AG08395 (cell line): ENCODE results near the gene GALNT14.

Source experiments
- DNase-seq: peaks from one replicate; pipeline ENCODE4 v3.0.0; 2012; ENCODE audit warnings: mixed read lengths, low spot score

The GALNT14 gene

GRCh38 chr2:31087491-31087890, 50.7 kb downstream of the GALNT14 start:
- DNase-seq, result no peak

GRCh38 chr2:31086590-31086989, 51.6 kb downstream of the GALNT14 start:
- no peak for DNase-seq

GRCh38 chr2:31083234-31083993, 54.8 kb downstream of the GALNT14 start:
- no peak for DNase-seq

- DNase-seq, result no peak
These were observed 56.2 kb downstream of the GALNT14 start for GRCh38 chr2:31082002-31082401.

GRCh38 chr2:31081492-31081891, 56.7 kb downstream of the GALNT14 start:
- DNase-seq, result no peak

- no peak for DNase-seq
These were observed 57.9 kb downstream of the GALNT14 start for GRCh38 chr2:31080361-31080760.

- no peak for DNase-seq
These were observed 58.6 kb downstream of the GALNT14 start for GRCh38 chr2:31079665-31080064.

- peak; percentile 7 for DNase-seq
These were observed 59.6 kb downstream of the GALNT14 start for GRCh38 chr2:31078579-31079105.

- no peak for DNase-seq
These were observed 60.2 kb downstream of the GALNT14 start for GRCh38 chr2:31078011-31078410.

- DNase-seq, result peak; percentile 7
These were observed 62.2 kb downstream of the GALNT14 start for GRCh38 chr2:31075941-31076590.

GRCh38 chr2:31075431-31075830, 62.8 kb downstream of the GALNT14 start:
- no peak for DNase-seq

- DNase-seq, result no peak
These were observed 66.5 kb downstream of the GALNT14 start for GRCh38 chr2:31071741-31072140.

GRCh38 chr2:31070339-31071125, 67.7 kb downstream of the GALNT14 start:
- DNase-seq, result no peak

GRCh38 chr2:31069643-31070325, 68.5 kb downstream of the GALNT14 start:
- DNase-seq, result no peak

GRCh38 chr2:31067259-31067658, 71.0 kb downstream of the GALNT14 start:
- no peak for DNase-seq

- DNase-seq, result no peak
These were observed 71.7 kb downstream of the GALNT14 start for GRCh38 chr2:31066551-31066950.

- DNase-seq, result no peak
These were observed 72.2 kb downstream of the GALNT14 start for GRCh38 chr2:31066086-31066485.

- DNase-seq, result no peak
These were observed 72.9 kb downstream of the GALNT14 start for GRCh38 chr2:31065356-31065755.

- no peak for DNase-seq
These were observed 77.8 kb downstream of the GALNT14 start for GRCh38 chr2:31060397-31060796.

- no peak for DNase-seq
These were observed 79.9 kb downstream of the GALNT14 start for GRCh38 chr2:31058096-31059035.

- DNase-seq, result no peak
These were observed 80.5 kb downstream of the GALNT14 start for GRCh38 chr2:31057691-31058090.
